T-helper 2 cell (primary cell): ENCODE data around the gene LPAR1.
"Not testable (repeated sequence)": the region's sequence is repeated elsewhere in the genome, so short reads cannot be mapped to it uniquely, and the experiment has no call there.

Source experiments
- DNase-seq, 5 experiments: peaks; one replicate each; pipeline versions ENCODE4 v3.0.0 to v3.0.0-alpha.2; 2012 to 2022
- total RNA-seq, 2 donors: gene quantifications; one replicate each; lab custom pipeline; 2026; lab: John Stamatoyannopoulos, UW

Gene LPAR1
- total RNA-seq = 0.13 to 0.31 reads per million in 2 donors

- DNase-seq = no peak
Observed at GRCh38 chr9:111038331-111039230, at the start of gene LPAR1. LPAR1 (minus strand) TSS chr9:111038470; CDS start chr9:110972117, 66,353 bp downstream.

- DNase-seq = no peak
Observed at GRCh38 chr9:111078391-111079038, 40.2 kb upstream of the LPAR1 start.

GRCh38 chr9:111076519-111076918 is 38.2 kb upstream of the LPAR1 start:
- no peak for DNase-seq

- DNase-seq = no peak
Observed at GRCh38 chr9:111076042-111076441, 37.8 kb upstream of the LPAR1 start.

- DNase-seq = no peak
Observed at GRCh38 chr9:111074395-111074794, 36.1 kb upstream of the LPAR1 start.

GRCh38 chr9:111069183-111069582 is 30.9 kb upstream of the LPAR1 start:
- DNase-seq = no peak

- DNase-seq = no peak
Observed at GRCh38 chr9:111068771-111069170, 30.5 kb upstream of the LPAR1 start.

- DNase-seq = no peak
Observed at GRCh38 chr9:111068383-111068730, 30.1 kb upstream of the LPAR1 start.

GRCh38 chr9:111066468-111066867 is 28.2 kb upstream of the LPAR1 start:
- DNase-seq = no peak

- DNase-seq = no peak
Observed at GRCh38 chr9:111065414-111065813, 27.1 kb upstream of the LPAR1 start.

GRCh38 chr9:111064160-111064837 is 26.0 kb upstream of the LPAR1 start:
- no peak for DNase-seq

GRCh38 chr9:111063332-111063731 is 25.1 kb upstream of the LPAR1 start:
- no peak for DNase-seq

- DNase-seq = no peak
Observed at GRCh38 chr9:111058166-111058565, 19.9 kb upstream of the LPAR1 start.

GRCh38 chr9:111056538-111056937 is 18.3 kb upstream of the LPAR1 start:
- no peak for DNase-seq

GRCh38 chr9:111052791-111053190 is 14.5 kb upstream of the LPAR1 start:
- no peak for DNase-seq

- no peak for DNase-seq
Observed at GRCh38 chr9:111051400-111051799, 13.1 kb upstream of the LPAR1 start.

GRCh38 chr9:111050819-111051218 is 12.5 kb upstream of the LPAR1 start:
- no peak for DNase-seq

GRCh38 chr9:111047287-111047686 is 9.0 kb upstream of the LPAR1 start:
- not testable (repeated sequence) for DNase-seq

GRCh38 chr9:111041902-111042301 is 3.6 kb upstream of the LPAR1 start:
- DNase-seq = no peak

GRCh38 chr9:111040494-111040893 is 2.2 kb upstream of the LPAR1 start:
- no peak for DNase-seq

- no peak for DNase-seq
Observed at GRCh38 chr9:111039231-111039906, 1.1 kb upstream of the LPAR1 start.

- no peak for DNase-seq
Observed at GRCh38 chr9:111037708-111038330, 451 bp downstream of the LPAR1 start.

GRCh38 chr9:111037356-111037707 is 938 bp downstream of the LPAR1 start:
- DNase-seq = no peak
